GM12864 (cell line): ENCODE measurements around the gene PTGS1.

Experiments used
- DNase-seq: peaks from one replicate; pipeline ENCODE4 v3.0.0-alpha.2; 2011; ENCODE audit warnings: low read depth
- H3K4me3 ChIP-seq: 2 replicates; pipeline ENCODE4 v1.5.1; 2011; ENCODE audit warnings: mild to moderate bottlenecking, low read depth, low read length, control low read depth
- TF ChIP-seq, protein P1 (sequence below): IDR thresholded peaks from 2 replicates; pipeline ENCODE4 v1.5.1; 2011; ENCODE audit warnings: low read depth, mild to moderate bottlenecking, moderate library complexity, low read length, control low read depth, inconsistent platforms; ENCODE audit errors: missing control alignments

PTGS1 gene

DNA sequence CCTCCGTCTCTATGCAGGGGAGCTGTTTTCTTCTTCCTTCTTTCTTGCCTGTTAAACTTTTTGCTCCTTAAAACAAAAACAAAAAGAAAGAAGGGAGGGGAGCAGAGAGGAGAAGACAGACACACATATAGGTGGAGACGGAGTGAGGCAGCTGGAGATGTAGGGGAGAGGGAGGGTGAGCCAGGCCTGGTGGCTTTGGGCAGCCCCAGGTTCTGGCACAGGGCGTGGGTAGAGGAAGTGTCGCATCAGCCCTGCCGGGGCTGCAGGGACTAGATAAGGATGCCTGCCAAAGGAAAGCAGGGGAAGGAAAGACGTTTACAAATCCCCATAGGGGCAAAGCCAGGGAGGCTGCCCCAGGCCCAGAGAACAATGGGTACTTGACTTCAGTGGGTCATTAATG, 38.7 kb upstream of the PTGS1 start:
- TF ChIP-seq, protein P1, sequence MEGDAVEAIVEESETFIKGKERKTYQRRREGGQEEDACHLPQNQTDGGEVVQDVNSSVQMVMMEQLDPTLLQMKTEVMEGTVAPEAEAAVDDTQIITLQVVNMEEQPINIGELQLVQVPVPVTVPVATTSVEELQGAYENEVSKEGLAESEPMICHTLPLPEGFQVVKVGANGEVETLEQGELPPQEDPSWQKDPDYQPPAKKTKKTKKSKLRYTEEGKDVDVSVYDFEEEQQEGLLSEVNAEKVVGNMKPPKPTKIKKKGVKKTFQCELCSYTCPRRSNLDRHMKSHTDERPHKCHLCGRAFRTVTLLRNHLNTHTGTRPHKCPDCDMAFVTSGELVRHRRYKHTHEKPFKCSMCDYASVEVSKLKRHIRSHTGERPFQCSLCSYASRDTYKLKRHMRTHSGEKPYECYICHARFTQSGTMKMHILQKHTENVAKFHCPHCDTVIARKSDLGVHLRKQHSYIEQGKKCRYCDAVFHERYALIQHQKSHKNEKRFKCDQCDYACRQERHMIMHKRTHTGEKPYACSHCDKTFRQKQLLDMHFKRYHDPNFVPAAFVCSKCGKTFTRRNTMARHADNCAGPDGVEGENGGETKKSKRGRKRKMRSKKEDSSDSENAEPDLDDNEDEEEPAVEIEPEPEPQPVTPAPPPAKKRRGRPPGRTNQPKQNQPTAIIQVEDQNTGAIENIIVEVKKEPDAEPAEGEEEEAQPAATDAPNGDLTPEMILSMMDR: no peak
- no peak for DNase-seq
- no peak overlapping the region for H3K4me3 ChIP-seq

DNA sequence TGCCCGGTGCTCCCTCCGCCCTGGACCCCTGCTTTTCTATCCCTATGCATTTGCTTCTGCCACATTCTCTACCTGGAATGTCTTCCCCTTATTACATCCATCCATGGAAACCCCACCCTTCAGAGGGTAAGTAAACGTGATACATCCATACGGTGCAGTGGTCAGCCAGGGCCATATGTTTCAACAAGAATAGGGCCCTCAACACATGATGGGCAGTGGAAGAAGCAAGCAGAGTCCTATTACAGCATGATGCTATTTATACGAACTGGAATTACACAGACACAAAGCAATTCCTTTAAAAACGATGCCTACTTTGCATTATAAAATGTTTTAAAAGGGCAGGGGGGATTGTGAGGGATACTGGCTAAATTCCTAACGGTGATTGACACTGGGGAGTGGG, 38.2 kb upstream of the PTGS1 start:
- no peak for DNase-seq
- H3K4me3 ChIP-seq: no peak overlapping the region
- TF ChIP-seq, protein P1: no peak

DNA sequence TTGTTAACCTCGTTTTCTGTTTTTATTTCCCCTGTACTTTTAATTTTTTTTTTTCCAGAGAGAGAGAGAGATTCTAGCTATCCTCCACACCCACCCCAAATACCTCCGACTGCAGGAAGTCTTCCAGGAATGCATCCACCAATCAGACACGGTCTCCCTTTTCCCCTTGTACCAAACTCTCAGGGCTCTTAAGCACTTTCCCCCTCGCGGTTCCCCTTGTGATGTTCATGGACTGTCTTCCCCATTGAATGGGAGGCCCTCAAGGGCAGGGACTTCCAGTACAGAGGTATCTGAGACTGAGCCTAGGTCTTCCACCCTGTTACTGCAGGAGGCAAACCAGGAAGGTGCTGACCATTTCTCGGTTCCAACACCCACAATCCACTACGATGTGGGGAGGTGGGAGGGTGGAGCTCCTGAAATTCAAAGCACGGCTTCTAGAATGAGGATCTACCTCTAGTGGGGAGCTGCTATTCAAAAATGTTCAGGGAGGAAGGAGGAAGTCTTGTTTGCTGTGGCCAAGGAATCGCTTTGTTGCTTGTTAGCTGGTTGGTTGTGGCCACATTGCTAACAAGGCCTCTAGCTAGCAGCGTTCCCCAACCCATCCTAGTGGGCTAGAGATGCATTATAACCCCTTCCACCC, 37.5 kb upstream of the PTGS1 start:
- TF ChIP-seq, protein P1: no peak
- H3K4me3 ChIP-seq: no peak overlapping the region
- no peak for DNase-seq

DNA sequence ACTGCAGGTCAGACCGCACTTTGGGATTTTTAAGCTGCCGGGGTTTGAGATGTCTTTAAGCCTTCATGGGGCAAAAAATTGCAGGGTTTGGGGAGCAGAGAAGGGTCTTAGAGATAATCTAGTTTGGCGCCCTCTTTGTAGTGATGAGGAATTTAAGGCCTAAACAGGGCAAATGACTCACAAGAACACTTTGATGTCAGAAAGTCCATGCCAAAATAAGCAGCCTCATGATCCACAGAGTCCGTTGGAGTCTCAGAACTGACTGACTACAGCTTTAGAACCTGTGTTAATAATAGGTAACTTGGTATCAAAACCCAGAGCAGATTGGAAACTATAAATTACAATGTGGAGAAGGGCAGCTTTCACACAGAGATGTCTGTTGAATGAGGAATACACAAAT, 35.9 kb upstream of the PTGS1 start:
- no peak overlapping the region for H3K4me3 ChIP-seq
- DNase-seq: no peak
- TF ChIP-seq, protein P1: no peak

DNA sequence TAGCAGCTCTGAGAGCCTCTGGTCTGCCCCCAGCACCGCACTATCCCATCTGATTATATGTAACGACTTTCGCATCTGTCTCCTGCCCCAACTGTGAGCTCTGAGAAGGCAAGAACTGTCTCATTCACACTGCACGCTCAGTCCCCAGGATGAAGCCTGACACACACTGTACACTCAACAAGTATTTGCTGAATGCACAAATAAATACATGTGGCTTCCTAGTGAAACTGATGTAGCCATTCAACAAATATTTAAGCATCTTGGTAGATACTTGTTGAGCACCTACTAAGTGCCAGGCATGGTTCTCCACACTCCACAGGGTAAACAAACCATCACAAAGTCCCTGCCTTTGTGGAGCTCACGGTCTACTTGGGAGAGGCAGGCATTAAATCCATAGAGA, 34.6 kb upstream of the PTGS1 start:
- no peak overlapping the region for H3K4me3 ChIP-seq
- TF ChIP-seq, protein P1: no peak
- DNase-seq: no peak

DNA sequence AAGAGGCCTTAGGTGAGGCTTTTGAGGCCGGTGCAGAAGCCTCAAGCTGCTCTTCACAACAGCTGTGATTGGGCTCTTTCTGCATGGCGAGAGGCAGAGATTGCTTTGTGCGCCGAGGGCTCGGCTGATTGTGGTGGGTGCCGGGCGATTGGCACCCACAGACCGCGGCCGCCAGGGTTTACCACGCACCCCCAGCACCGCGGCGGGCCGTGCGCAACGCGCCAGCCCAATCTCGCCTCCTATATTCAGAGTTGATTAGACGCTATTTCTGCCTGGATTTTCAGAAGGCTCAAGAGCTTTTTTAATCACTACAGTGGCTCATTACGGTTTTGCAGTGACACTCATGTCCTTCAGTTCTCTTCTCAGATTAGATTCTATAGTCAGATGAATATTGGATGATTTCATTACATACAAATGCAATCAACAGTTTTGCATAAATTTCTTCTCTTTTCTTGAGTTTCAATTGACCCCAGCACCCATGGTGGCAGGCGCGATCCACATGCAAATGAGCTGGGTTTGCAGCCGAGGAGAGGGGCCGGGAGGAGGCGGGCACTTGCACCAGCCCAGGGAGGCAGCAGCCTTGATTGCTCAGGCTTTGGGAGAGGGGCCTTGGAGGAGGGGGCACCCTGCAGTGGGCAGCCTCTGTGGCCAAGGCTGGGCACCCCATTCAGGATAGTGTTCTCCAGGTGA, 33.8 kb upstream of the PTGS1 start:
- no peak overlapping the region; the same call in 1 of the 2 replicates for H3K4me3 ChIP-seq
- no peak for DNase-seq
- TF ChIP-seq, protein P1: no peak

DNA sequence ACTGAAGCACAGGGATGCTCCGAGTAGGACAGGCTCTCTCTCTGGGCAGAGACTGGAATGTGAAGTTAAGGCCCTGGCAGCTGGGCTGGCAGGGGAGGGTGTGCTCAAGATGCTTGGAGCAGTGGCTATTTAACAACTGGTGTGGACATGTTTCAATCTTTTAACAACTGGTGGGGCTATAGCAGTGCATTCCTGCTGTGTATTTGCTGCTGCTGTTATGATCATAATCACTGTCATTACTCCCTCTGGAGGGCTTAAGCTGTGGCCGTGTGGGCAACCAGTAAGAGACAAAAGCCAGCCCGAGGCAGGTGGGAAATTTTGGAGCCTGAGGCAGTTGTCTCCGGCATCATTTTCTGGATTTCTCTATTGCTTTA, 33.3 kb upstream of the PTGS1 start:
- H3K4me3 ChIP-seq: no peak overlapping the region
- no peak for DNase-seq
- TF ChIP-seq, protein P1: no peak
